ENCODE measurements around the gene ANO6. TPM values are rescaled to one million over a fixed set of nuclear protein-coding genes. Genes with fewer than 3 reads are reported as not detected.

ANO6 gene
- total and polyA plus RNA-seq, 11 donors, result 9.0 to 57.2 (median 46.0) TPM

- DNase-seq (no peak), ATAC-seq (no peak)
- H3K4me3 ChIP-seq, result no peak overlapping the region
- H3K36me3 ChIP-seq, result peaks cover 0 to 96% (median 78%) of the 10 kb centered on the region in 9 donors
- H3K4me1 ChIP-seq, result peaks cover 0 to 42% (median 21%) of the 10 kb centered on the region in 12 donors
- WGBS, 4 donors, result 87 to 89% (median 88%) methylated on average over 2 of the region's 2 CpGs
- intact Hi-C loops (cut with DNase I), result loop anchor here in 2 of 10 donors (5.0 to 10.0 kb wide), 2 partner anchors 236 to 336 kb away; no protein-coding TSS in a partner anchor
- peak overlapping the region in 4 of 12 donors; percentile 4 to 46 (median 39) for H3K27ac ChIP-seq
- H3K27me3 ChIP-seq, result no peaks in the 10 kb centered on the region
- H3K9me3 ChIP-seq, result no peaks in the 10 kb centered on the region
- TF ChIP-seq POLR2A (IDR thresholded peaks at IDR 0.05), result no peak
- TF ChIP-seq CTCF (IDR thresholded peaks at IDR 0.05), result no peak
Measured at GRCh38 chr12:45408729-45409114, 192.8 kb downstream of the ANO6 start.

GRCh38 chr12:45409966-45410365 lies 194.1 kb downstream of the ANO6 start:
- no peaks in the 10 kb centered on the region for H3K9me3 ChIP-seq
- intact Hi-C loops (cut with DNase I), result loop anchor here in 3 of 10 donors (5.0 to 10.0 kb wide), 3 partner anchors 238 to 335 kb away; partner anchors contain the start of gene ARID2 (in 1 of the 3)
- H3K27ac ChIP-seq, result peak overlapping the region in 7 of 12 donors; percentile 15 to 79 (median 42)
- peak in 4 of 5 donors; percentile 25 to 61 (median 42) for DNase-seq
- ATAC-seq, result peak; percentile 69 to 84 (median 75)
- H3K4me3 ChIP-seq, result no peak overlapping the region
- peaks cover 0 to 90% (median 73%) of the 10 kb centered on the region in 9 donors for H3K36me3 ChIP-seq
- no peaks in the 10 kb centered on the region for H3K27me3 ChIP-seq
- peaks cover 0 to 40% (median 21%) of the 10 kb centered on the region in 12 donors for H3K4me1 ChIP-seq
- no peak for TF ChIP-seq POLR2A (IDR thresholded peaks at IDR 0.05)
- 65 to 80% (median 69%) methylated on average over 6 to 7 of the region's 7 CpGs for WGBS, 4 donors

- no peak for DNase-seq
- H3K36me3 ChIP-seq, result peaks cover 0 to 92% (median 71%) of the 10 kb centered on the region in 9 donors
- peaks cover 0 to 48% (median 21%) of the 10 kb centered on the region in 12 donors for H3K4me1 ChIP-seq
- TF ChIP-seq POLR2A (IDR thresholded peaks at IDR 0.05), result no peak
- TF ChIP-seq CTCF (IDR thresholded peaks at IDR 0.05), result no peak
- H3K27me3 ChIP-seq, result no peaks in the 10 kb centered on the region
- no peak overlapping the region for H3K4me3 ChIP-seq
- H3K27ac ChIP-seq, result no peak overlapping the region
- no peaks in the 10 kb centered on the region for H3K9me3 ChIP-seq
- ATAC-seq, result no peak
- intact Hi-C loops (cut with DNase I), result loop anchor here in 1 of 10 donors (10.0 kb wide), 1 partner anchor 313 kb away; the partner anchor contains the start of gene ARID2
- 96 to 98% (median 97%) methylated on average over 7 of the region's 7 CpGs for WGBS, 4 donors
Measured at GRCh38 chr12:45411626-45412025, 195.7 kb downstream of the ANO6 start.

- Histone ChIP-seq H3K36me3 (peaks cover 0 to 93% (median 74%) of the 10 kb centered on the region in 9 donors), H3K9me3 (no peaks in the 10 kb centered on the region), H3K27ac (peak overlapping the region in 10 of 12 donors; percentile 8 to 80 (median 66)), H3K27me3 (no peaks in the 10 kb centered on the region), H3K4me3 (no peak overlapping the region), H3K4me1 (peaks cover 0 to 15% (median 6%) of the 10 kb centered on the region in 12 donors)
- ATAC-seq, result peak; percentile 94 to 99 (median 98)
- intact Hi-C loops (cut with DNase I), result loop anchor here in 1 of 10 donors (10.0 kb wide), 1 partner anchor 309 kb away; the partner anchor contains the start of gene ARID2
- DNase-seq, result peak in 4 of 5 donors; percentile 54 to 84 (median 62)
- WGBS, 4 donors, result 36 to 59% (median 47%) methylated on average over 4 of the region's 4 CpGs
- TF ChIP-seq CTCF (IDR thresholded peaks at IDR 0.05) (no peak), POLR2A (IDR thresholded peaks at IDR 0.05) (no peak)
Measured at GRCh38 chr12:45415393-45415817, 199.5 kb downstream of the ANO6 start.
